H1 (cell line): ENCODE measurements around the gene C12orf75. TPM values are rescaled to one million over a fixed set of nuclear protein-coding genes. Genes with fewer than 3 reads are reported as not detected.

Experiments used
- CREB1 ChIP-seq: IDR thresholded peaks from 2 replicates; pipeline ENCODE4 v1.6.1; 2012; ENCODE audit warnings: inconsistent platforms
- NRF1 ChIP-seq: IDR thresholded peaks from 2 replicates; pipeline ENCODE4 v1.6.1; 2011; ENCODE audit warnings: mild to moderate bottlenecking, low read depth, low read length, improper control_type of control experiment
- POLR2A ChIP-seq, 2 experiments: IDR thresholded peaks; 1 replicate in 1 of 2; 2 replicates in 1 of 2; pipeline ENCODE4 v1.6.1; 2011; ENCODE audit warnings: low read depth in 2 of 2, low read length in 2 of 2, mild to moderate bottlenecking in 2 of 2; ENCODE audit errors: control extremely low read depth in 1 of 2
- polyA plus RNA-seq, 7 experiments: library from polyadenylated mRNA; depleted of rRNA in 3 of 7; stranded (reverse) in 5 of 7; unstranded in 2 of 7; fragments of >200 nt in 5 of 7; fragments of 200-250 nt in 2 of 7; gene quantifications; 1 replicate in 5 of 7; 2 replicates in 1 of 7; 4 replicates in 1 of 7; pipeline versions ENCODE4 v1.2.1 to v1.2.3, GENCODE V29; 2011 to 2013; ENCODE audit warnings: missing spikeins in 2 of 7, mixed read lengths in 2 of 7
- total RNA-seq: library from RNA; stranded (reverse); fragmentation: NEBNext Ultra II Directional; extraction: Animal tissue kit (Norgen Biotek cat#: 25700); gene quantifications from 2 replicates; pipeline ENCODE4 v1.2.1, GENCODE V29; 2021

Gene C12orf75
- total and polyA plus RNA-seq, 2 of the 8 experiments (the other 6 are each of a cell fraction or from before 2014, with no cell fraction given) = 26.4 to 41.2 TPM

DNA sequence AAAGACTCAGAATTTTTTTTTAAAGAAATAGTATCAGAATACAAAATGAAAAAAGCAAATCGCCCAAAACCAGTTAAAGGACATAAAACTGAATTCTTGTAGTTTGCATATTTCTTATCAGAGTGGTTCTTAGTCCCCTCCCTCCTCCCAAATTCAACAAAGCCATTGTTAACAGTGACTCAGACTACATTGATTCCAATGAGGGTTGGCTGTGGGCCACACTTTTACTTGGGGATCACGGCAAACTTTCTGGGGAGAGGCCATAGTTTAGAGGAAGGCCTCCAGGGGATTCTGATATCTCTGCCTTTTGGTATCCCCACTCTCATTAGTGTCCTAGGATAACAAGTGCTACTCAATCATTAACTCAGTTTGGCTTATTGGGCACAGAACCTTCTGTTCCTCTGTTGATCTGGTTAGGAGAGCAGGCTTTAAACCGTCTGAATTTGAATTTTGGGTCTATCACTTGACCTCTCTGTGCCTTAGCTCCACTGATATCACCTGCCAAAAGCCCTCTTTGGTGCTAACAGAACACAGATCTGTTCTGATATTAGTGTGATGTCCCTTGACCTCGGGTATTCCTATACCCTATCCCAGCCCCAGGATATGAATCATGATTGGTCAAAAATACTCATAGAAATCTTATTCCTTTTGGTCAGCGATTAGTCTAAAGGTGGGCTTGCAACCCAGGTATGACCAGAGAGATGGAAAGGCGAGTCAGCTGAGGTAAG lies 49.4 kb upstream of the C12orf75 start (continued):
- TF ChIP-seq POLR2A (IDR thresholded peaks at IDR 0.05; ENCODE audit: control extremely low read depth in 1 of 2, low read depth in 2 of 2, low read length in 2 of 2) (no peak), CREB1 (no peak), NRF1 (no peak)
